Suprapubic skin (tissue), 3 donors: ENCODE data around the gene AJAP1.

Experiments
- EP300 ChIP-seq: sonication (generic); formaldehyde crosslinking; IDR thresholded peaks from one replicate; pipeline ENCODE4 v1.6.1; 2017; ENCODE audit warnings: antibody characterized with exemption
- POLR2A ChIP-seq, 2 donors: fragments of 450-650 bp; IDR thresholded peaks; one replicate each; pipeline ENCODE4 v1.6.1; 2017; ENCODE audit warnings: antibody characterized with exemption in 2 of 2, mild to moderate bottlenecking in 2 of 2, moderate library complexity in 2 of 2
- TF ChIP-seq, protein P1 (sequence below), 2 donors: fragments of 200-600 bp in 1 of 2; fragments of 450-650 bp in 1 of 2; sonication (generic) in 1 of 2; IDR thresholded peaks; one replicate each; pipeline ENCODE4 v1.5.1; 2016 to 2019; ENCODE audit warnings: antibody characterized with exemption in 2 of 2, mild to moderate bottlenecking in 1 of 2, moderate library complexity in 1 of 2

DNA sequence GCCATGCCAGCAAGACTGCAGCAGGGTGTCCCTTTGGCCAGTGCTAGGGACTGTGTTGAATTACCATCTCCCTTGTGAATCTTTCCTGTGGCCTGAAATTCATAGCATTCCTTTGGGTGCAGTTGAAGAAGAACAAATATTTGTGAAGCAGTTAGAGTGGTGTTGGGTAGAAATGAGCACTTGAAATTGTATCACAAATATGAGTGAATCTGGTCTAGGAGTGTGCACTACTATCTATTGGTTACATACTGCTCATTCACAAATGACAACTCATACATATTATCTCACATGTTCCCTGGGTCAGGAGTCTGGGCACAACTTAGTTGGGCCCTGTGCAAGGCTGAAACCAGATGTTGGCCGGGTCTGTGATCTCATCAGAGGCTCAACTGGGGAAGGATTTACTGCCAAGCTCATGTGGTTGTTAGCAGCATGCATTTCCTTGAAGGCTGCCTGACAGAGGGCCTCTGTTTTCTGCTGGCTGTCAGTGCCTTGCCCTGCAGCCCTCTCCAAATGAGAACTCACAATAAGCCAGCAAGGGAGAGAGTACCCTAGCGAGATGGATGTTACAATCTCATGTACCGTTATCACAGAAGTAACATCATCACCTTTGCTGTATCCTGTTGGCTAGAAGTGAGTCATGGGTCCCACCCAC is 23.8 kb downstream of the AJAP1 start:
- TF ChIP-seq, protein P1, sequence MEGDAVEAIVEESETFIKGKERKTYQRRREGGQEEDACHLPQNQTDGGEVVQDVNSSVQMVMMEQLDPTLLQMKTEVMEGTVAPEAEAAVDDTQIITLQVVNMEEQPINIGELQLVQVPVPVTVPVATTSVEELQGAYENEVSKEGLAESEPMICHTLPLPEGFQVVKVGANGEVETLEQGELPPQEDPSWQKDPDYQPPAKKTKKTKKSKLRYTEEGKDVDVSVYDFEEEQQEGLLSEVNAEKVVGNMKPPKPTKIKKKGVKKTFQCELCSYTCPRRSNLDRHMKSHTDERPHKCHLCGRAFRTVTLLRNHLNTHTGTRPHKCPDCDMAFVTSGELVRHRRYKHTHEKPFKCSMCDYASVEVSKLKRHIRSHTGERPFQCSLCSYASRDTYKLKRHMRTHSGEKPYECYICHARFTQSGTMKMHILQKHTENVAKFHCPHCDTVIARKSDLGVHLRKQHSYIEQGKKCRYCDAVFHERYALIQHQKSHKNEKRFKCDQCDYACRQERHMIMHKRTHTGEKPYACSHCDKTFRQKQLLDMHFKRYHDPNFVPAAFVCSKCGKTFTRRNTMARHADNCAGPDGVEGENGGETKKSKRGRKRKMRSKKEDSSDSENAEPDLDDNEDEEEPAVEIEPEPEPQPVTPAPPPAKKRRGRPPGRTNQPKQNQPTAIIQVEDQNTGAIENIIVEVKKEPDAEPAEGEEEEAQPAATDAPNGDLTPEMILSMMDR (IDR thresholded peaks at IDR 0.05): no peak
- TF ChIP-seq EP300: no peak
- TF ChIP-seq POLR2A (IDR thresholded peaks at IDR 0.05): no peak
